Keratinocyte (primary cell): ENCODE results near the gene GRPEL1. TPM values are rescaled to one million over a fixed set of nuclear protein-coding genes. Genes with fewer than 3 reads are reported as not detected.
"Not testable (repeated sequence)": the region's sequence is repeated elsewhere in the genome, so short reads cannot be mapped to it uniquely, and the experiment has no call there.

ENCODE experiments used
- DNase-seq: peaks from one replicate; pipeline ENCODE4 v3.0.0-alpha.2; 2011; ENCODE audit warnings: low read depth, missing footprints, low spot score
- FAIRE-seq: peaks from 2 replicates; lab custom pipeline; 2011; peaks lifted over from hg19 to GRCh38; lab: Jason Lieb, UNC
- H2AFZ ChIP-seq: 2 replicates; pipeline ENCODE4 v1.6.0; 2012; ENCODE audit warnings: low read length, control low read depth, inconsistent platforms; ENCODE audit not compliant: control insufficient read depth
- H3K27ac ChIP-seq: 2 replicates; pipeline ENCODE4 v1.5.1; 2011; ENCODE audit warnings: low read length; ENCODE audit not compliant: control insufficient read depth, insufficient read depth
- H3K27me3 ChIP-seq: 3 replicates; pipeline ENCODE4 v1.6.0; 2011; ENCODE audit warnings: low read length; ENCODE audit not compliant: control insufficient read depth, insufficient read depth; ENCODE audit errors: extremely low read depth
- H3K36me3 ChIP-seq, 2 experiments: 2 replicates in 1 of 2; 3 replicates in 1 of 2; pipeline ENCODE4 v1.5.1; 2011; ENCODE audit warnings: low read length in 2 of 2, mild to moderate bottlenecking in 1 of 2; ENCODE audit not compliant: control insufficient read depth in 2 of 2, insufficient read depth in 2 of 2; ENCODE audit errors: extremely low read depth in 1 of 2
- H3K4me1 ChIP-seq: 3 replicates; pipeline ENCODE4 v1.5.1; 2011; ENCODE audit warnings: low read length; ENCODE audit not compliant: control insufficient read depth, insufficient read depth; ENCODE audit errors: extremely low read depth
- H3K4me2 ChIP-seq: 3 replicates; pipeline ENCODE4 v1.6.0; 2011; ENCODE audit warnings: low read depth, low read length; ENCODE audit not compliant: control insufficient read depth, insufficient read depth; ENCODE audit errors: extremely low read depth
- H3K4me3 ChIP-seq, 3 experiments: fragments of 200-600 bp in 1 of 3; sonication (generic) in 1 of 3; 2 replicates in 2 of 3; 3 replicates in 1 of 3; pipeline ENCODE4 v1.5.1; 2011 to 2016; ENCODE audit warnings: low read length in 3 of 3, mild to moderate bottlenecking in 3 of 3, control low read depth in 2 of 3, inconsistent platforms in 1 of 3, low read depth in 1 of 3, mixed read lengths in 1 of 3, mixed run types in 1 of 3, moderate library complexity in 1 of 3; ENCODE audit not compliant: control insufficient read depth in 2 of 3, insufficient read depth in 2 of 3; ENCODE audit errors: extremely low read depth in 1 of 3
- H3K79me2 ChIP-seq: 2 replicates; pipeline ENCODE4 v1.6.0; 2012; ENCODE audit warnings: low read length; ENCODE audit not compliant: control insufficient read depth, insufficient read depth
- H3K9ac ChIP-seq: 3 replicates; pipeline ENCODE4 v1.6.0; 2011; ENCODE audit warnings: low read length; ENCODE audit not compliant: control insufficient read depth, insufficient read depth; ENCODE audit errors: extremely low read depth
- H3K9me1 ChIP-seq: 3 replicates; pipeline ENCODE4 v1.6.0; 2011; ENCODE audit warnings: low read length; ENCODE audit not compliant: control insufficient read depth, insufficient read depth; ENCODE audit errors: extremely low read depth
- H3K9me3 ChIP-seq: 2 replicates; pipeline ENCODE4 v1.5.1; 2012; ENCODE audit warnings: low read depth, low read length; ENCODE audit not compliant: control insufficient read depth
- H4K20me1 ChIP-seq: 3 replicates; pipeline ENCODE4 v1.6.0; 2011; ENCODE audit warnings: low read length; ENCODE audit not compliant: control insufficient read depth, insufficient read depth; ENCODE audit errors: extremely low read depth
- EZH2 ChIP-seq: IDR thresholded peaks from one replicate; pipeline ENCODE4 v1.6.1; 2012; ENCODE audit warnings: inconsistent platforms, mild to moderate bottlenecking, low read length, moderate library complexity
- dilution Hi-C: fragments of 300-500 bp; cut with MboI; formaldehyde crosslinking; loops from one replicate; pipeline ENCODE4 v1.7.0; 2020; ENCODE audit warnings: low sequenced_read_pairs; ENCODE audit not compliant: extremely low pct_ligation_motif_present
- polyA plus RNA-seq, 5 experiments: library from polyadenylated mRNA; depleted of rRNA in 3 of 5; stranded (reverse) in 3 of 5; stranded (forward) in 1 of 5; unstranded in 1 of 5; fragments of >200 nt; gene quantifications; 1 replicate in 1 of 5; 2 replicates in 3 of 5; 3 replicates in 1 of 5; pipeline versions ENCODE4 v1.2.1 to v1.2.3, GENCODE V29; 2011 to 2012; ENCODE audit warnings: missing spikeins in 2 of 5, low read depth in 1 of 5, low replicate concordance in 1 of 5
- TF ChIP-seq, protein P1 (sequence below), 3 experiments: IDR thresholded peaks in 1 of 3; conservative IDR thresholded peaks in 1 of 3; optimal IDR thresholded peaks in 1 of 3; 2 replicates in 2 of 3; 3 replicates in 1 of 3; pipeline versions ENCODE3 to v1.5.1; 2011; ENCODE audit warnings: low read length in 3 of 3, mild to moderate bottlenecking in 3 of 3, moderate library complexity in 2 of 3, control low read depth in 1 of 3, inconsistent platforms in 1 of 3; ENCODE audit not compliant: insufficient read depth in 2 of 3; ENCODE audit errors: extremely low read depth in 1 of 3

The GRPEL1 gene
- polyA plus RNA-seq, 1 donor (not counting 4 experiments of a cell fraction or from before 2014, with no cell fraction given) = 59.1 TPM

DNA sequence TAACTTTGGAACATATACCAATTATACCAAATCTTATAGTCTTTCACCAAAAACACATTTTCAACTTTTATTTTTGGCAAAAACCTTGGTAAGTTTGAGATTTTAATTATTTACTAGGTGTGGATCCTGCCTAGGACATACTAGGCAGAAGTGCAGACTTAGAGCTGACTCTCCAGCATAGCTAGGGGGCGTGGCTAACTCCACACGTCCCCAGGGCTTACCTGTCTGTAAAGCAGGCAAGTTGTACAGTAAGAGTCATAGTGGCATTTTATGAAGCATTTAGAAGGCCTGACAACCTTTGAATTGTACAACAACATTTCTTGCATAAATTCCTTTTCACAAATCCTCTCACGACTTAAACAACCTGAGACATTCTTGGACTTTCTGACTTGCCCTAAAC is 19.2 kb upstream of the GRPEL1 start:
- TF ChIP-seq, protein P1, sequence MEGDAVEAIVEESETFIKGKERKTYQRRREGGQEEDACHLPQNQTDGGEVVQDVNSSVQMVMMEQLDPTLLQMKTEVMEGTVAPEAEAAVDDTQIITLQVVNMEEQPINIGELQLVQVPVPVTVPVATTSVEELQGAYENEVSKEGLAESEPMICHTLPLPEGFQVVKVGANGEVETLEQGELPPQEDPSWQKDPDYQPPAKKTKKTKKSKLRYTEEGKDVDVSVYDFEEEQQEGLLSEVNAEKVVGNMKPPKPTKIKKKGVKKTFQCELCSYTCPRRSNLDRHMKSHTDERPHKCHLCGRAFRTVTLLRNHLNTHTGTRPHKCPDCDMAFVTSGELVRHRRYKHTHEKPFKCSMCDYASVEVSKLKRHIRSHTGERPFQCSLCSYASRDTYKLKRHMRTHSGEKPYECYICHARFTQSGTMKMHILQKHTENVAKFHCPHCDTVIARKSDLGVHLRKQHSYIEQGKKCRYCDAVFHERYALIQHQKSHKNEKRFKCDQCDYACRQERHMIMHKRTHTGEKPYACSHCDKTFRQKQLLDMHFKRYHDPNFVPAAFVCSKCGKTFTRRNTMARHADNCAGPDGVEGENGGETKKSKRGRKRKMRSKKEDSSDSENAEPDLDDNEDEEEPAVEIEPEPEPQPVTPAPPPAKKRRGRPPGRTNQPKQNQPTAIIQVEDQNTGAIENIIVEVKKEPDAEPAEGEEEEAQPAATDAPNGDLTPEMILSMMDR (optimal IDR thresholded peaks at IDR 0.05 in 1 of 3, IDR thresholded peaks at IDR 0.05 in 1 of 3, conservative IDR thresholded peaks at IDR 0.05 in 1 of 3; ENCODE audit: extremely low read depth in 1 of 3, insufficient read depth in 2 of 3, low read length in 3 of 3) = no peak
- TF ChIP-seq EZH2 = no peak
- Histone ChIP-seq H3K79me2 (no peaks in the 10 kb centered on the region), H3K9me1 (no peaks in the 10 kb centered on the region), H3K27ac (no peak overlapping the region), H3K9ac (no peak overlapping the region), H3K4me1 (no peaks in the 10 kb centered on the region), H4K20me1 (no peaks in the 10 kb centered on the region), H3K9me3 (no peaks in the 10 kb centered on the region), H3K36me3 (no peaks in the 10 kb centered on the region), H2AFZ (no peak overlapping the region), H3K4me3 (no peak overlapping the region), H3K27me3 (peaks cover 8% of the 10 kb centered on the region), H3K4me2 (no peak overlapping the region)
- dilution Hi-C loops = no loop called here
- FAIRE-seq (no peak), DNase-seq (no peak)

DNA sequence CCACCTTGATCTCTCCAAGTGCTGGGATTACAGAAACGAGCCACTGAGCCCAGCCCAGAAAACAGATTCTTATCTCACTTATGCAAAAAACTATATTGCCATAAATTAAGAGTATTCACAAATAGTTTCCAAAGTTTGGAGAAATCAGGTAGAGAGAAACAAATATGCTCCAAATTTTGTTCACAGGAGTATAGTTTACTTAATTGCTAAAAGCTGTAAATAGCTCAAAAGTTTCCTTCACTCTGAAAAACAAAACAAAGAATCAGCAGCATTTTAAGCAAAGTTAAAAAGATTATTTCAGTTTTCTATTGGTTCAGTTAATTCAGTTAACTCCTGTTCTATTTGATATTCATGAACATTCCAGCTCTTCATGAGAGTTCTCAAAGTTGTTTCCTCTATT is 18.5 kb upstream of the GRPEL1 start:
- H3K27ac ChIP-seq = no peak overlapping the region
- peaks cover 12% of the 10 kb centered on the region for H3K27me3 ChIP-seq
- no peak overlapping the region for H3K4me3 ChIP-seq
- no peaks in the 10 kb centered on the region for H3K79me2 ChIP-seq
- H3K9me1 ChIP-seq = no peaks in the 10 kb centered on the region
- DNase-seq (no peak), FAIRE-seq (no peak)
- H3K4me1 ChIP-seq = no peaks in the 10 kb centered on the region
- dilution Hi-C loops = no loop called here
- H3K9me3 ChIP-seq = no peaks in the 10 kb centered on the region
- no peaks in the 10 kb centered on the region for H3K36me3 ChIP-seq
- H2AFZ ChIP-seq = no peak overlapping the region
- TF ChIP-seq, protein P1 (optimal IDR thresholded peaks at IDR 0.05 in 1 of 3, IDR thresholded peaks at IDR 0.05 in 1 of 3, conservative IDR thresholded peaks at IDR 0.05 in 1 of 3; ENCODE audit: extremely low read depth in 1 of 3, insufficient read depth in 2 of 3, low read length in 3 of 3) = no peak
- TF ChIP-seq EZH2 = no peak
- no peaks in the 10 kb centered on the region for H4K20me1 ChIP-seq
- no peak overlapping the region for H3K4me2 ChIP-seq
- no peak overlapping the region for H3K9ac ChIP-seq

DNA sequence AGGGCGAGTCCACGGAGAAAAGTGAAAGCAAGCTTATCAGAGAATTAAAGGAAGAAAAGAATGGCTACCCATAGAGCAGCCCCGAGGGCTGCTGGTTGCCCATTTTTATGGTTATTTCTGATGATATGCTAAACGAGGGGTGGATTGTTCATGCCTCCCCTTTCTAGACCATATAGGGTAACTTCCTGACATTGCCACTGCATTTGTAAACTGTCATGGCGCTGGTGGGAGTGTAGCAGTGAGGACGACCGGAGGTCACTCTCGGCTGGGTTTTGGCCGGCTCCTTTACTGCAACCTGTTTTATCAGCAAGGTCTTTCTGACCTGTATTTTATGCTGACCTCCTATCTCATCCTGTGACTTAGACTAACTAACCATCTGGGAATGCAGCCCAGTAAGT is 16.7 kb upstream of the GRPEL1 start:
- H3K36me3 ChIP-seq, H3K9me1 ChIP-seq, H4K20me1 ChIP-seq, H3K27ac ChIP-seq, H3K4me3 ChIP-seq, FAIRE-seq, H2AFZ ChIP-seq, dilution Hi-C loops, H3K79me2 ChIP-seq, H3K9me3 ChIP-seq, DNase-seq, H3K4me1 ChIP-seq, H3K4me2 ChIP-seq, H3K9ac ChIP-seq: not testable (repeated sequence)
- peaks cover 13% of the 10 kb centered on the region for H3K27me3 ChIP-seq
